Smooth muscle cell (in vitro differentiated cells): ENCODE measurements around the gene SCN2B. TPM values are rescaled to one million over a fixed set of nuclear protein-coding genes. Genes with fewer than 3 reads are reported as not detected.

Source experiments
- DNase-seq: peaks from one replicate; lab custom pipeline; 2025; ENCODE audit not compliant: unreplicated experiment; lab: John Stamatoyannopoulos, UW
- H2AFZ ChIP-seq: fragments of 200-600 bp; sonication (generic); 2 replicates; pipeline ENCODE4 v1.6.0; 2016; ENCODE audit warnings: antibody characterized with exemption, low read depth, mild to moderate bottlenecking
- H3F3A ChIP-seq: fragments of 200-600 bp; sonication (generic); 2 replicates; pipeline ENCODE4 v1.6.0; 2017; ENCODE audit warnings: antibody characterized with exemption, low read depth
- H3K27ac ChIP-seq: fragments of 200-600 bp; sonication (generic); 2 replicates; pipeline ENCODE4 v1.5.1; 2016; ENCODE audit warnings: low read depth, mild to moderate bottlenecking
- H3K27me3 ChIP-seq: fragments of 200-600 bp; sonication (generic); 2 replicates; pipeline ENCODE4 v1.6.1; 2016; ENCODE audit warnings: low read depth, mild to moderate bottlenecking
- H3K36me3 ChIP-seq: fragments of 200-600 bp; sonication (generic); 2 replicates; pipeline ENCODE4 v1.5.1; 2016; ENCODE audit warnings: low read depth
- H3K4me1 ChIP-seq: fragments of 200-600 bp; sonication (generic); 2 replicates; pipeline ENCODE4 v1.5.1; 2016; ENCODE audit warnings: low read depth
- H3K4me2 ChIP-seq: fragments of 200-600 bp; sonication (generic); 2 replicates; pipeline ENCODE4 v1.6.0; 2016; ENCODE audit warnings: mild to moderate bottlenecking
- H3K4me3 ChIP-seq: fragments of 200-600 bp; sonication (generic); 2 replicates; pipeline ENCODE4 v1.5.1; 2016; ENCODE audit warnings: mild to moderate bottlenecking
- H3K79me2 ChIP-seq: fragments of 200-600 bp; sonication (generic); 2 replicates; pipeline ENCODE4 v1.6.0; 2016; ENCODE audit warnings: low read depth, mild to moderate bottlenecking
- H3K9ac ChIP-seq: fragments of 200-600 bp; sonication (generic); 2 replicates; pipeline ENCODE4 v1.6.0; 2016; ENCODE audit warnings: low read depth
- H3K9me3 ChIP-seq: fragments of 200-600 bp; sonication (generic); replicated peaks from 2 replicates; pipeline ENCODE4 v1.5.1; 2016; ENCODE audit warnings: low read depth
- H4K20me1 ChIP-seq: fragments of 200-600 bp; sonication (generic); 2 replicates; pipeline ENCODE4 v1.6.0; 2016; ENCODE audit warnings: low read depth
- CTCF ChIP-seq: fragments of 200-600 bp; sonication (generic); IDR thresholded peaks from 2 replicates; pipeline ENCODE4 v1.5.1; 2017; ENCODE audit warnings: borderline replicate concordance, mild to moderate bottlenecking, antibody characterized with exemption; ENCODE audit not compliant: insufficient read depth, poor library complexity, severe bottlenecking
- WGBS: methylation state at CpG from one replicate; pipeline ENCODE4 v1.1.7; 2016; ENCODE audit warnings: low lambda C conversion rate; 5-methylcytosine and 5-hydroxymethylcytosine counted together
- polyA plus RNA-seq: library from polyadenylated mRNA; unstranded; fragments of >200 nt; fragmentation: Nextera tagmentation; extraction: Ambion mirVana; gene quantifications from 2 replicates; pipeline ENCODE4 v1.2.1, GENCODE V29; 2016
- small RNA-seq: library from RNA; depleted of rRNA; stranded (forward); fragments of <200 nt; gene quantifications from one replicate; pipeline ENCODE3, GENCODE V24; 2014
- total RNA-seq: library from RNA; depleted of rRNA; stranded (reverse); fragments of >200 nt; gene quantifications from 2 replicates; pipeline ENCODE4 v1.2.3, GENCODE V29; 2014

The SCN2B gene
- total and polyA plus RNA-seq, 2 experiments from 2014 or later, result 0.31 to 0.40 TPM

DNA sequence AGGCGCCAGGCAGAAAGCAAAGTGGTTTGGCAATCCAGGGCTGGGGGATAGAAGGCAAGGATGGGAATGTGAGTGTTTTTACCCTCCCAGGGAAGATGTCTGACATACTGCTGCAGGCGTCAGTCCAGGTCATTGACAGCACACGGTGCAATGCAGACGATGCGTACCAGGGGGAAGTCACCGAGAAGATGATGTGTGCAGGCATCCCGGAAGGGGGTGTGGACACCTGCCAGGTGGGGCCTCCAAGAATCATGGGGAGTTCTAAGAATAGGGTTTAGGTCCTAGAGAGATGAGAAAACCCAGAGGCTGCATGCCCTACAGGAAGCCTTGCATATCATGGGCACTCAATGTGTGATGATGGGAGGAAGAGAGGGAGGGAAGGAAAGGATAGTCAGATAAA lies 61.4 kb downstream of the SCN2B start:
- Histone ChIP-seq H3F3A (no peaks in the 10 kb centered on the region), H4K20me1 (no peaks in the 10 kb centered on the region)

GRCh38 chr11:118114266-118114665 lies 62.2 kb downstream of the SCN2B start:
- H4K20me1 ChIP-seq, result no peaks in the 10 kb centered on the region
- no peaks in the 10 kb centered on the region for H3K36me3 ChIP-seq
- no peaks in the 10 kb centered on the region for H3K9me3 ChIP-seq
- H3K4me2 ChIP-seq, result no peak overlapping the region
- H2AFZ ChIP-seq, result no peak overlapping the region
- H3K9ac ChIP-seq, result no peak overlapping the region
- H3K79me2 ChIP-seq, result no peaks in the 10 kb centered on the region
- no peak overlapping the region for H3K27ac ChIP-seq
- no peak for DNase-seq
- no peaks in the 10 kb centered on the region for H3F3A ChIP-seq
- H3K4me3 ChIP-seq, result no peak overlapping the region
- peaks cover 14% of the 10 kb centered on the region for H3K27me3 ChIP-seq
- TF ChIP-seq CTCF, result no peak
- 67% methylated on average over 1 of the region's 1 CpG for WGBS
- H3K4me1 ChIP-seq, result no peaks in the 10 kb centered on the region

More for the DNA sequence above, 61.4 kb downstream of the SCN2B start:
- Histone ChIP-seq H3K4me2 (no peak overlapping the region), H3K9me3 (no peaks in the 10 kb centered on the region), H3K79me2 (no peaks in the 10 kb centered on the region), H3K27ac (no peak overlapping the region), H3K9ac (no peak overlapping the region), H2AFZ (no peak overlapping the region), H3K4me1 (no peaks in the 10 kb centered on the region), H3K36me3 (no peaks in the 10 kb centered on the region), H3K27me3 (peaks cover 21% of the 10 kb centered on the region), H3K4me3 (no peak overlapping the region)
- 99% methylated on average over 7 of the region's 7 CpGs for WGBS
- DNase-seq, result no peak
- TF ChIP-seq CTCF, result no peak

DNA sequence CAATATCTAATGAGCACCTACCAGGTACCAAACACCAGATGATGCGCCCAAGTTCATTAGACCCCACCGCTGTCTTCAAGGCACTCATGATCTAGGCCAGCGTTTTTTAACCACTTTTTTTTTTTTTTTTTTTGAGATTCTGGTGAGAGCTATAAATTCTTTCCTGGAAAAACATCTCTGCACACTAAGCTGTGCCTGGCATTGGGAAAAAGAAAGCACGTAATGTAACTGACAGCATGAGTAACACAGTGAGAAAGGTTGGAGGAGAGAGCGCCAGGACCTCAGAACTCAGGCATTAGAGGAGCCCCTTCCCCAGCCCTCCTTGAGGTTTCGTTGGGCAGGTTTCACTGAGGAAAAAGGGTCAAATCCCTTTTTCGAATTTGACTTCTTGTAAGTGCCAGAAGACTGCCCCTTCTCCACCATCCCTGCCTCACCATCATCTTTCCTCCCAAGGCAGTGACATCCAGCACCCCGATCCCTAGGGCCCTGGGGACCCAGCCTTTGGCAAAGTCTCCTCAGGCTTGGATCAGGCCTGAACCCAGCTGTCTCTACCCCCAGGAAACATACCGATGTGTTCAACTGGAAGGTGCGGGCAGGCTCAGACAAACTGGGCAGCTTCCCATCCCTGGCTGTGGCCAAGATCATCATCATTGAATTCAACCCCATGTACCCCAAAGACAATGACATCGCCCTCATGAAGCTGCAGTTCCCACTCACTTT lies 63.6 kb downstream of the SCN2B start:
- Histone ChIP-seq H3K4me3 (no peak overlapping the region), H2AFZ (no peak overlapping the region), H4K20me1 (no peaks in the 10 kb centered on the region), H3K27me3 (peaks cover under 1% of the 10 kb centered on the region), H3K9ac (no peak overlapping the region), H3K27ac (no peak overlapping the region), H3K36me3 (no peaks in the 10 kb centered on the region), H3K9me3 (no peaks in the 10 kb centered on the region), H3K79me2 (no peaks in the 10 kb centered on the region), H3K4me2 (no peak overlapping the region), H3F3A (no peaks in the 10 kb centered on the region), H3K4me1 (no peaks in the 10 kb centered on the region)
- DNase-seq, result no peak
- TF ChIP-seq CTCF, result no peak
- WGBS, result 95% methylated on average over 11 of the region's 11 CpGs

Small RNA genes within 50 kb of the gene (small RNA-seq; reads per million reads assigned to genes)
- not detected for gene HSPE1P18

Other genes with a start within 250 kb of the SCN2B start
- gene TMPRSS13, start 247.2 kb downstream of the SCN2B start, total RNA-seq, result 0.90 and 1.3 TPM in 2 replicates
- gene TMPRSS13, start 247.2 kb downstream of the SCN2B start, polyA plus RNA-seq, result 0.73 TPM in 1 of 2 replicates, not detected in the other
- 0.09 and 0.18 TPM in 2 replicates for gene IL10RA, start 190.2 kb downstream of the SCN2B start, total RNA-seq
- 0.07 and 0.27 TPM in 2 replicates for gene IL10RA, start 190.2 kb downstream of the SCN2B start, polyA plus RNA-seq
- gene TMPRSS4, start 99.6 kb downstream of the SCN2B start, total RNA-seq, result 7.4 TPM in 1 of 2 replicates, not detected in the other
- gene TMPRSS4, start 99.6 kb downstream of the SCN2B start, polyA plus RNA-seq, result not detected in 2 replicates
- gene SMIM35, start 89.7 kb downstream of the SCN2B start, total RNA-seq, result not detected in 2 replicates
- gene SMIM35, start 89.7 kb downstream of the SCN2B start, polyA plus RNA-seq, result not detected in 2 replicates
- gene SCN4B, start 23.8 kb downstream of the SCN2B start, total RNA-seq, result not detected in 2 replicates
- not detected in 2 replicates for gene SCN4B, start 23.8 kb downstream of the SCN2B start, polyA plus RNA-seq
- gene JAML, start 48.4 kb upstream of the SCN2B start, total RNA-seq, result not detected in 2 replicates
- gene JAML, start 48.4 kb upstream of the SCN2B start, polyA plus RNA-seq, result not detected in 2 replicates
- gene MPZL3, start 75.7 kb upstream of the SCN2B start, total RNA-seq, result 7.7 and 9.0 TPM in 2 replicates
- gene MPZL3, start 75.7 kb upstream of the SCN2B start, polyA plus RNA-seq, result 1.7 and 5.4 TPM in 2 replicates
- gene MPZL2, start 87.7 kb upstream of the SCN2B start, total RNA-seq, result 40.0 and 53.9 TPM in 2 replicates
- 5.5 and 21.6 TPM in 2 replicates for gene MPZL2, start 87.7 kb upstream of the SCN2B start, polyA plus RNA-seq
- gene CD3E, start 128.1 kb upstream of the SCN2B start, total RNA-seq, result not detected in 2 replicates
- not detected in 2 replicates for gene CD3E, start 128.1 kb upstream of the SCN2B start, polyA plus RNA-seq
- gene CD3D, start 166.1 kb upstream of the SCN2B start, total RNA-seq, result not detected in 2 replicates
- gene CD3D, start 166.1 kb upstream of the SCN2B start, polyA plus RNA-seq, result not detected in 2 replicates
- not detected in 2 replicates for gene CD3G, start 167.7 kb upstream of the SCN2B start, total RNA-seq
- gene CD3G, start 167.7 kb upstream of the SCN2B start, polyA plus RNA-seq, result not detected in 2 replicates
- 52.4 and 62.1 TPM in 2 replicates for gene UBE4A, start 183.0 kb upstream of the SCN2B start, total RNA-seq
- gene UBE4A, start 183.0 kb upstream of the SCN2B start, polyA plus RNA-seq, result 17.3 and 17.6 TPM in 2 replicates
- gene ATP5MG, start 225.0 kb upstream of the SCN2B start, total RNA-seq, result 59.2 and 80.5 TPM in 2 replicates
- 428 and 479 TPM in 2 replicates for gene ATP5MG, start 225.0 kb upstream of the SCN2B start, polyA plus RNA-seq